A673 (cell line): Measurements from ENCODE around the gene NOL9.

ENCODE experiments used
- EZH2 ChIP-seq: fragments of 200-600 bp; sonication (generic); IDR thresholded peaks from 2 replicates; pipeline ENCODE4 v1.6.1; 2017; ENCODE audit warnings: borderline replicate concordance, low read depth, mild to moderate bottlenecking, mixed read lengths, antibody characterized with exemption, low read length; ENCODE audit not compliant: poor library complexity, severe bottlenecking
- TF ChIP-seq, protein P1 (sequence below): fragments of 300-800, 200-600 bp; sonication (generic); conservative IDR thresholded peaks from 2 replicates; pipeline ENCODE4 v1.5.1; 2017; ENCODE audit warnings: low read depth, mild to moderate bottlenecking, antibody characterized with exemption, low read length, moderate library complexity, mixed read lengths

DNA sequence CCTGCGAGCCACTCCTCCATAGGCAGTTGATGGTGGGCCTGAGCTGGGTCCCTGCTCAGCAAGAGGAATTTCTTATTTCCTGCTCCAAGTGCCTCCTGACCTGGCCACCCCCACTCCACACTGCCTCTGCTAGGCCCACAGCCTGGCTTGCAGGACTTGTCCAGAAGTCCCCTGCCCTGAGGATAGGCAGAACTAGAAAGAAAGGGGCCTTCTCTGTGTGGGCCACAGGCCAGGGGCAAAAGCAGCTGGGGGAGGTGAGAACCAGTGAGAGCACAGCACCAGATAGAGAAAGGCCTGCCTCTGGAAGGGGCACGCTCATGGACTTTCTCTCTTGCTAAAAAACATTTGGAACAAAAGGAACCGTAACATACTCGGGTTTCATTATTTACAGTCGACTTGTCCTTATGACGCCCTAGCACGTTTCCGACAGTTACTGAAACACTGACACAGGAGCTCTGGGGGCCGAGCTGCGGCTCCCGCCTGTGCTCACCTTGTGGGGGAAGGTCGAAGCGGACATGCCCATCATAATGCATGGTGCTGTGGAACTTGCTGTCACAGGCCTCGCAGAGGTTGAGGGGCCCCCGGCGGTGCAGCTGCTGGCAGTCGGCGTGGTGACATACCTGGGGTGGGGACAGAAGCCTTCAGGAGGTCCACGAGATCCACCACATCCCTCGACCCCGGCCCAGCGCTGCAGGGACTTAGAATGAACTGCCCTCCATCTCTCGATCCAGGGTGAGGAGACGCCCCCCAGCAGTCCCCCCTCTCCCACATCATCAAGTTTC lies 77.1 kb downstream of the NOL9 start:
- no peak for TF ChIP-seq EZH2
- TF ChIP-seq, protein P1, sequence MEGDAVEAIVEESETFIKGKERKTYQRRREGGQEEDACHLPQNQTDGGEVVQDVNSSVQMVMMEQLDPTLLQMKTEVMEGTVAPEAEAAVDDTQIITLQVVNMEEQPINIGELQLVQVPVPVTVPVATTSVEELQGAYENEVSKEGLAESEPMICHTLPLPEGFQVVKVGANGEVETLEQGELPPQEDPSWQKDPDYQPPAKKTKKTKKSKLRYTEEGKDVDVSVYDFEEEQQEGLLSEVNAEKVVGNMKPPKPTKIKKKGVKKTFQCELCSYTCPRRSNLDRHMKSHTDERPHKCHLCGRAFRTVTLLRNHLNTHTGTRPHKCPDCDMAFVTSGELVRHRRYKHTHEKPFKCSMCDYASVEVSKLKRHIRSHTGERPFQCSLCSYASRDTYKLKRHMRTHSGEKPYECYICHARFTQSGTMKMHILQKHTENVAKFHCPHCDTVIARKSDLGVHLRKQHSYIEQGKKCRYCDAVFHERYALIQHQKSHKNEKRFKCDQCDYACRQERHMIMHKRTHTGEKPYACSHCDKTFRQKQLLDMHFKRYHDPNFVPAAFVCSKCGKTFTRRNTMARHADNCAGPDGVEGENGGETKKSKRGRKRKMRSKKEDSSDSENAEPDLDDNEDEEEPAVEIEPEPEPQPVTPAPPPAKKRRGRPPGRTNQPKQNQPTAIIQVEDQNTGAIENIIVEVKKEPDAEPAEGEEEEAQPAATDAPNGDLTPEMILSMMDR, result no peak
